ENCODE results near the gene SELPLG.

Gene SELPLG

GRCh38 chr12:108618079-108618952 lies 15.4 kb downstream of the SELPLG start:
- peak; percentile 70 for DNase-seq

- peak; percentile 75 for DNase-seq
Observed at GRCh38 chr12:108616941-108617858, 16.5 kb downstream of the SELPLG start.

- DNase-seq, result no peak
Observed at GRCh38 chr12:108616359-108616758, 17.3 kb downstream of the SELPLG start.

- no peak for DNase-seq
Observed at GRCh38 chr12:108615918-108616317, 17.8 kb downstream of the SELPLG start.

GRCh38 chr12:108614639-108615038 lies 19.1 kb downstream of the SELPLG start:
- no peak for DNase-seq

- no peak for DNase-seq
Observed at GRCh38 chr12:108614041-108614440, 19.7 kb downstream of the SELPLG start.

GRCh38 chr12:108613548-108613947 lies 20.1 kb downstream of the SELPLG start:
- no peak for DNase-seq

- no peak for DNase-seq
Observed at GRCh38 chr12:108612788-108613282, 20.9 kb downstream of the SELPLG start.

GRCh38 chr12:108611884-108612415 lies 21.7 kb downstream of the SELPLG start:
- DNase-seq, result peak; percentile 38

- DNase-seq, result no peak
Observed at GRCh38 chr12:108610856-108611605, 22.7 kb downstream of the SELPLG start.

- DNase-seq, result no peak
Observed at GRCh38 chr12:108610336-108610815, 23.3 kb downstream of the SELPLG start.

GRCh38 chr12:108609537-108610335 lies 24.0 kb downstream of the SELPLG start:
- no peak for DNase-seq

- no peak for DNase-seq
Observed at GRCh38 chr12:108608616-108609015, 25.1 kb downstream of the SELPLG start.

- DNase-seq, result no peak
Observed at GRCh38 chr12:108607981-108608600, 25.6 kb downstream of the SELPLG start.

- DNase-seq, result no peak
Observed at GRCh38 chr12:108606492-108606891, 27.2 kb downstream of the SELPLG start.

- no peak for DNase-seq
Observed at GRCh38 chr12:108605690-108606406, 27.8 kb downstream of the SELPLG start.

- no peak for DNase-seq
Observed at GRCh38 chr12:108605000-108605689, 28.5 kb downstream of the SELPLG start.

GRCh38 chr12:108604208-108604941 lies 29.3 kb downstream of the SELPLG start:
- DNase-seq, result no peak

GRCh38 chr12:108603743-108604142 lies 30.0 kb downstream of the SELPLG start:
- no peak for DNase-seq
